ENCODE results near the gene SOCS3.

- TF ChIP-seq POLR2A (IDR thresholded peaks at IDR 0.05; ENCODE audit: low read depth, low read length) (no peak), TAF1 (IDR thresholded peaks at IDR 0.05; ENCODE audit: low read depth, low read length) (no peak), SPI1 (IDR thresholded peaks at IDR 0.05; ENCODE audit: low read depth, low read length) (no peak), POU2F2 (IDR thresholded peaks at IDR 0.05; ENCODE audit: low read depth, low read length) (no peak), POLR2AphosphoS5 (IDR thresholded peaks at IDR 0.05; ENCODE audit: low read depth, low read length) (no peak), PAX5 (IDR thresholded peaks at IDR 0.05; ENCODE audit: insufficient read depth, low read length, severe bottlenecking) (no peak)
Measured at GRCh38 chr17:78401246-78401645, 41.4 kb upstream of the SOCS3 start.

Data from GM12891 (cell line).